SK-MEL-5 (cell line): ENCODE measurements around the gene DNMT1. TPM values are rescaled to one million over a fixed set of nuclear protein-coding genes. Genes with fewer than 3 reads are reported as not detected.
"Not testable (repeated sequence)": the region's sequence is repeated elsewhere in the genome, so short reads cannot be mapped to it uniquely, and the experiment has no call there.

Source experiments
- DNase-seq: peaks from one replicate; pipeline ENCODE4 v3.0.0-alpha.2; 2016; ENCODE audit warnings: low read depth, low spot score
- in situ Hi-C: cut with HindIII; loops from 2 replicates; pipeline ENCODE4 v1.10.0; 2016; ENCODE audit warnings: low sequenced_read_pairs, high pct_unique_total_duplicates, low pct_unique_long_range_greater_than_20kb
- total RNA-seq: library from RNA; depleted of rRNA; stranded (reverse); fragments of >200 nt; shearing (Covaris generic); gene quantifications from 2 replicates; pipeline ENCODE4 v1.2.3, GENCODE V29; 2014

Gene DNMT1
- total RNA-seq, 1 experiment from 2014 or later, result 34.1 TPM

DNA sequence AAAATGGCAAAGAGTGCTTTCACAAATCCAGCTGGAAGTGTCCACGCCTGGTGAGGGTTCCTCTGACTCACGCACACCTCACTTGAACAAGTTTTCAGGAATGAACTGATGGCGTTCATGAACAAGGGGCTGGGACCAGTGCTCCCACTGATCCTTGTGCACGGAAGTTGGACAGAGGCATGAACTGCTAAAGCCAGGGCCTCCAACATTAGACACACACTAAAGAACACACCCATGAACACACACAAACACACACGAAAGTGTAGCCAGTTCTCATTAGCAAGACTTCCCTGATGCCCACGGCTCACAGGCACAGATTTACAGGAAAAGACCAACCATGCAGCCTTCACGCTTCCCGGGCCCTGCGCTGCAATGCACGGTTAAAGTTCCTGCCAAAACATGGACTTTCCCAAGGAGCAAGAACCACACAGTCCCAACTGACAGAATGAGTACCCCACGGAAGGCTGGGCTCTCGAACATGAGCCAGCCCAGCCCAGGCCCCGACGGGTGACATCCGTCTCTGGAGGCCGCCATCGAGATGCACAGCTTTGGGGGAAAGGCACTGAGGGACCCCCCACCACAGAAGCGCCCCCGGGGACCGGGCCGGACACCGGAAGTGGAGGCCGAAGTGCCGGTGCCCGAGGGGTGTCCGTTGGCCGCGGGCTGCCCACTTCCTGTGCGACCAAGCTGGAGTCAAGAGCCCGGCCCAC, 808 bp downstream of the DNMT1 start:
- DNase-seq, result peak; percentile 2
- in situ Hi-C loops, result no loop called here

DNA sequence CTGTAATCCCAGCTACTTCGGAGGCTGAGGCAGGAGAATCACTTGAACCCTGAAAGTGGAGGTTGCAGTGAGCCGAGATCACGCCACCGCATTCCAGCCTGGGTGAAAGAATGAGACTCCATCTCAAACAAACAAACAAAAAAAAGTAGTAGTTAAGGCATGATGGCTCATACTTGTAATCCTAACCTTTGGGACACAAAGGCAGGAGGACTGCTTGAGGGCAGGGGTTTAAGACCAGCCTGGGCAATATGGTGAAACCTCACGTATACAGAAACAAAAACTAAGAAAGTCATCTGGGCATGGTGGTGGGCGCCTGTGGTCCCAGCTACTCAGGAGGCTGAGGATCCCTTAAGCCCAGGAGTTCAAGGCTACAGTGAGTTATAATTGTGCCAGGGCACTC, 1.8 kb downstream of the DNMT1 start:
- in situ Hi-C loops, result no loop called here

DNA sequence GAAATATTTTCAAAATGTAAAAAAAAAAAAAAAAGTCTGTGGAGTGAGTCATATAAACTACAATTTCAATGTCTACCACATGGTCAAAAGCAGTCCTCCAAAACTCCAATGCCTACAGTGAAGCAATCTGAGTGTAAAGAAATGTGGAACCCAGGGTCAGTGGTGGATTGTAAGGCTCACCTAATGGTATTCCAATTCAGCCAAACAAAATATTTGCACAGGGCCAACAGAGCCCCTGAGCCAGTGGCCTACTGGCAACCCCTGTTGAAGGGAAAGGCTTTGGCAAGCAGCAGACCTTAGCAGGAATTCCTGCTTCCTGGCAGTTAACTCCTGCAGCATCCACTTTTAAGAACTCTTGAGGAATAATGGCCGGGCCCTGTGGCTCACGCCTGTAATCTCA, 3.4 kb downstream of the DNMT1 start:
- DNase-seq, result no peak
- in situ Hi-C loops, result no loop called here

More for the DNA sequence above, 1.8 kb downstream of the DNMT1 start:
- DNase-seq, result no peak

DNA sequence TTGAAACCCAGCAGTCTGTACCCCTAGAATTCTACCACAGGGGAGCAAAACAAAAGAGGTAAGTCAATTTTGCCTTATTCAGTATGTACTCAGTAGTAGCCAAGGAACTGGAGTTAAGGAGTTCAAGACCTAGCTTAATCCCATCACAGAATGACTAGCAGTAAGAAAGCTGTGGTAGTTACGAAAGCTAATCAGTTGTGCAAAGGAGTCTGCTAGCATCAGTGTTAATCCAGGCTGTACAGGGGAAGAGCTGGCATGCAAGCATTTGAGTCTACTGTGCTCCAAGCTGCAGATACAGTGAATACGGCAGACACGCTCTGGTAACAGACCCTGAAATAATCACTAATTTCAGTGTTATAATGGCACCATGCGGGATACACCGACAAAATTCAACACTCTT, 4.7 kb downstream of the DNMT1 start:
- in situ Hi-C loops, result no loop called here
- DNase-seq, result no peak

DNA sequence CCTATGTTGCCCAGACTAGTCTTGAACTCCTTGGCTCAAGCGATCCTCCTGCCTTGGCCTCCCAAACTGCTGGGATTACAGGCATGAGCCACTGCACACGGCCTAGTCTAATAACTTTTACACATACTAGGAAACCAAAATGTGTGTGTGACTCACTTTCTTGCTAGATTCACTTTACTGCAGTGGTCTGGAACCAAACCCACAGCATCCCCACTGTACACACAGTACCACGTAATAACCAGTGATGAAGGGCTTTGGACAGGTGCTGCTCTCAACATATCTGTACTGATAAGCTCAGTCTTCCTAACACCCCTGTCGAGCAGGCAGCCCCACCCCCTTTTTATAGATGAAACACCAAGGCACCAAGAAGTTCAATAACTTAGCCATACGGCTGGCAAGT, 5.1 kb downstream of the DNMT1 start:
- no peak for DNase-seq
- in situ Hi-C loops, result no loop called here

DNA sequence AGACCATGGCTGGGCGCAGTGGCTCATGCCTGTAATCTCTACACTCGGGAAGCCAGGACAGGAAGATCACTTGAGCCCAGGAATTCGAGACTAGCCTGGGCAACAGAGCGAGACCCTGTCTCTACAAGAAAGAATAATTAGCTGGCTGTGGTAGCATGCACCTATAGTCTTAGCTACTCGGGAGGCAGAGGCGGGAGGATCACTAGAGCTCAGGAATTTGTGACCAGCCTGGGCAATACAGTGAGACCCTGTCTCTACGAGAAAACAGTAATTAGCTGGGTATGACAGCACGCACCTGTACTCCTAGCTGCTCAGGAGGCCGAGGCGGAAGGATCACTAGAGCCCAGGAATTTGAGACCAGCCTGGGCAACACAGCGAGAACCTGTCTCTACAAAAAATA, 7.4 kb downstream of the DNMT1 start:
- DNase-seq, result no peak
- in situ Hi-C loops, result no loop called here

DNA sequence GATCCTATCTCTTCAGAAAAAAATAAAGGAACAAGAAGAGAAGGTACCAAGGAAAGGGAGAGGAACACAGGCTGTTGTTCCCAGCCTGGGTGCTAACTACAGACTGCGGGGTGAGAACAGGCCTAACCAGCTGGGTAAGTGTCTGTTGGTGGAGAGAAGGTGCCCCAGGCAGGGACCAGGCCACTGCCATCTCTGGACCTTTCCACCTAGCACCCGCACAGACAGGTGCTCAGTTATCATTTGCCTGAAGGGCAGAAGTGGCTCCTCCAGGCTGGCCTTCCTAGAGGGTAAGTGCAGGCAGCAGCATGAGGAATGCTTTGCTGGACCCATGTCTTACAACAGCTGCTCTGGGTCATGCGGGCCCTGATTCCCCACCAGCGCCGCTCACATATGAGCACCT, 10.1 kb downstream of the DNMT1 start:
- DNase-seq, result no peak
- in situ Hi-C loops, result no loop called here

DNA sequence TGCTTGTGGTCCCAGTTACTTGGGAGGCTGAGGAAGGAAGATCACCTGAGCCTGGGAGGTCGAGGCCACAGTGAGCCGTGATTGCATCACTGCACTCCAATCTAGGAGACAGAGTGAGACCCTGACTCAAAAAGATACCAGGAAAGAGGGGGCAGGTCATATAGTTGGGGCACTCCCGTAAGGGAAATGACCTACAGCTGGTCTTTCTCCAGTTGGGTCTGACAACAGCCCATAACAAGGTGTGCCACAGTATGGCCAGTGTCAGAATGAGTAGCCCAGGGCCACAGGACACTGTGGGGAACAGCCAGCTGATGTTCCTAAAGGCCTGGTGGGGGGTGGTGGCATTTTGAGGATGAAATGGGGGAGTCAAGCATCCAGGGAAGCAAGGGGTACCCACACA, 10.8 kb downstream of the DNMT1 start:
- in situ Hi-C loops, result no loop called here
- no peak for DNase-seq

DNA sequence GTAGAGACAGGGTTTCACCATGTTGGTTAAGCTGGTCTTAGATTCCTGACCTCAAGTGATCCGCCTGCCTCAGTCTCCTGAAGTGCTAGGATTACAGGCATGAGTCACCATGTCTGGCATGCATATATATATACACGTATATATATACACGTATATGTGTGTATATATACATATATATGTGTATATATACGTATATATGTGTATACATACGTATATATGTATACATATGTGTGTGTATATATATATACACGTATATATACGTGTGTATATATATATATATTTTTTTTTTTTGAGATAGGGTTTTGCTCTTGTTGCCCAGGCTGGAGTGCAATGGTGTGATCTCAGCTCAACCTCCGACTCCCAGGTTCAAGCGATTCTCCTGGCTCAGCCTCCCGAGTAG, 11.9 kb downstream of the DNMT1 start:
- no peak for DNase-seq
- in situ Hi-C loops, result no loop called here

DNA sequence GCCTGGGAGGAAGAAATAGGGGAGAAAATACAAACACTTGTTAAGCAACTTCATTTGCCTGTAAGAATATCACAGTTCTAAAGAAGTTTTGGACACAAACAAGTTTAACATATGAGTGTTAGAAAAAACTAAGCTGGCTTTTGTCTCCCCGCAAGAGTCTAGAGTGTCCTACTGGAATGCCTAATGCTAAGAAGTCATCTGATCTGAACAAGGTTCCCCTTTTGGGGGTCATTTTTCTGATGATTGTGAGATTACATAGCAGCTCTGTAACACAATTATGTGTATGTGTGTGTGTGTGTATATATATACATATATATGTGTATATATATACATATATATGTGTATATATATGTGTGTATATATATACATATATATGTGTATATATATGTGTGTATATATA, 12.7 kb downstream of the DNMT1 start:
- in situ Hi-C loops, result no loop called here
- DNase-seq, result no peak

DNA sequence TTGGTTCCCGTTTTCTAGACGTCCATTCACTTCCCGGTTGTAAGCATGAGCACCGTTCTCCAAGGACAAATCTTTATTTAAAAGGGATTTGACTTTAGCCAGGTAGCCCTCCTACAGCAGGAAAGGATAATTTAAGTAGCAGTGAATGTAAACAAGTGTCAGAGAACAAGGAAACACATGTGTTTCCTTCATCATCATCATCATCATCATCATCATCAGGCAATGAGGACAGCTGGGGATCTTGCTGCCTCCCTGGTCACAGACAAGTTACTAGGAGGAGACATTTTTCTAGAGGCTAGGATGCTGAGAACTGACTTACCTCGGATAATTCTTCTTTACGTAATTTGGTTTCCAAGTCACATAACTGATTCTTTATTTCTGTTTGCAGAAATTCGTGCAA, 14.3 kb downstream of the DNMT1 start:
- DNase-seq, result no peak
- in situ Hi-C loops, result no loop called here

DNA sequence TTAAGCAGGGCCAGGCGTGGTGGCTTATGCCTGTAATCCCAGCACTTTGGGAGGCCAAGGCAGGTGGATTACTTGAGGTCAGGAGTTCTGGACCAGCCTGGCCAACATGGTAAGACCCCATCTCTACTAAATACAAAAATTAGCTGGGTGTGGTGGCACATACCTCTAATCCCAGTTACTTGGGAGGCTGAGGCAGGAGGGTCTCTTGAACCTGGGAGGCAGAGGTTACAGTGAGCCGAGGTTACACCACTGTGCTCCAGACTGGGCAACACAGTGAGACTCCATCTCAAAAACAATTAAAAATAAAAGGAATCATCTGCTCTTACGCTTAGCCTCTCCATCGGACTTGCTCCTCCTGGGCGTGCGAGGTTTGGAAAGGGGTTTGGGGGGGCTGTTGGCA, 14.7 kb downstream of the DNMT1 start:
- DNase-seq, in situ Hi-C loops: not testable (repeated sequence)

DNA sequence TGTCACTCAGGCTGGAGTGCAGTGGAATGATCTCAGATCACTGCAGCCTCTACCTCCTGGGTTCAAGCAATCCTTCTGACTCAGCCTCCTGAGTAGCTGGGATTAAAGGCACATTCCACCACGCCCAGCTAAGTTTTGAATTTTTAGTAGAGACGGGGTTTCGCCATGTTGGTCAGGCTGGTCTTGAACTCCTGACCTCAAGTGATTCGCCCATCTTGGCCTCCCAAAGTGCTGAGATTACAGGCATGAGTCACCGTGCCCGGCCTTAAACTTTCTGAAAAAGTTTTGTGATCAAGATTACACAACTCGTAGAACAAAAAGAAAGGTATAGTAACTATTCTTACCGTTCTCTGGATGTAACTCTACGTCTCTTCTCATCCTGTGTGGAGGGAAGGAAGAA, 21.2 kb downstream of the DNMT1 start:
- in situ Hi-C loops, result no loop called here
- DNase-seq, result no peak

DNA sequence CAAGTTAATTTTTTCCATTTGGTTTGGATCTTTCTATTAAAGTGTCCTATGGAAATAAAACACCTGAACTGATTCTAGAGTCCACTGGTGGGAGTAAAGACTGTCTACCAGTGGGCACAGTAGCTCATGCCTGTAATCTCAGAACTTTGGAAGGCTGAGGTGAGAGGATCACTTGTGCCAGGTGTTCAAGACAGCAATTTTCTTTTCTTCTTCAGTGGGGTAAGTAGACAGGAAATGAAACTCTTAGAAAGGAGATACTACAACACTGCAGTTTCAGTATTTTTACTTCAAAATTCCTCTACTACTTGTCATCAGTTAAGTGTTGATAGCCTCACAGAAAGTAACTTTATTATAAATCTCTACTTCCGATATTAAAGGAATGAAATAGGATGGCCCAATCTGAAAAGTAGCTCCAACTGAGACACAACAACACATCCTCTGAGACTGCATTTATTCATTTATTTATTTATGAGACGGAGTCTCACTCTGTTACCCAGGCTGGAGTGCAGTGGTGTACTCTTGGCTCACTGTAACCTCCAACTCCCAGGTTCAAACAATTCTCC, 26.3 kb downstream of the DNMT1 start:
- no peak for DNase-seq
- in situ Hi-C loops, result no loop called here

DNA sequence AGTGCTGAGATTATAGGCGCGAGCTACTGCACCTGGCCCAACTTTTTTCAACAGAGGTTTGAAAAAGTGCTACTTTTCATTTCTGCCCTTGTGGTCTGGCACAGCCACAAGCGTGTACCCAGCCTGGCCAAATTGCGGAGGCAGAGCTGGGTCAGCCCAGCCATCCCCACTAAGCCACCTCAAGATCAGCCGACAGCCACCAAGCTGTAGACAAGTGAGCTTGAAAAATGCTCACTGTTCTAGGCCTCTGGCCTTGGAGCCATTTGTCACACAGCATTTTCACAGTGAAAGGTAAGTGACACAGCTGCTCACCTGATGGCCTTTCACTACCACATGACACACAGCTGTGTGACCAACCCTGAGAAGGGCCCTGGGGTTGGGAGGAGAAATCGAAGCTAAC, 27.3 kb downstream of the DNMT1 start:
- no peak for DNase-seq
- in situ Hi-C loops, result no loop called here

DNA sequence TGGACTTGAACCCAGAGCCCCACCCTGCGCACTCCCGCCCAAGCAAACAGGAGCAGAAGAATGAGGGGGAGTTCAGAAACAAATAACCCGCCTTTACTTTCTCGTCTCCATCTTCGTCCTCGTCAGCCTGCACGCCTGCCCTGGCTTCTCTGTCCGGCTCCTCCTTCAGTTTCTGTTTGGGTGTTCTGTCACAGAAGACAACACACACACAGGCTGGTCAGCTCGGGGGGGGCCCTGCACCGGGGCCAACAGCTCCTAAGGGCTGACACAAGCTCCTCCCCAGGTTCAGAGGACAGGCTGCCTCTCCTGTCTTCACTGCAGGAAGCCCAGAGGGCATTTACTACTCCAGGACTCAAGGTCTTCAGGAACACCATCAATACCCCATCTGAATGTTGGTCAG, 28.3 kb downstream of the DNMT1 start:
- not testable (repeated sequence) for DNase-seq

DNA sequence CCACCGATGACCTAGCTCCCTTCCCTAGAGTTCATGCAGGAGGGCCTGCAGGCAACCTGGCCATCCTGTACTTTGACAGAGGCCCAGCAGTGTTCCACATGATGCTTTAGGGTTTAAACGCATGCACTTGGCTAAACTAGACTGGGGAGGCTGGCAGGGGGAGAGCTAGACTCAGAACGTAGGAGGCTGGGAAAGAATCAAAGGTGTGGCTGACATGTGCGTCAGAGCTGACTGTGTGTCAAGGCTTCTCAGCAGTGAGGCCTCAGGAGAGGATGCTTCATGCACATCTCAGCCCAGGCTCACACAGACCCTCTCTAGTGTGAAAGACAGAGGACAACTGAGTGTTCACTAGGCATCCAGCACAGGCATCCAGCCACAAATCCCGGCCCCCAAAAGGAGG, 28.7 kb downstream of the DNMT1 start:
- no peak for DNase-seq
- in situ Hi-C loops, result no loop called here

More for the DNA sequence above, 28.3 kb downstream of the DNMT1 start:
- in situ Hi-C loops, result not testable (repeated sequence)

DNA sequence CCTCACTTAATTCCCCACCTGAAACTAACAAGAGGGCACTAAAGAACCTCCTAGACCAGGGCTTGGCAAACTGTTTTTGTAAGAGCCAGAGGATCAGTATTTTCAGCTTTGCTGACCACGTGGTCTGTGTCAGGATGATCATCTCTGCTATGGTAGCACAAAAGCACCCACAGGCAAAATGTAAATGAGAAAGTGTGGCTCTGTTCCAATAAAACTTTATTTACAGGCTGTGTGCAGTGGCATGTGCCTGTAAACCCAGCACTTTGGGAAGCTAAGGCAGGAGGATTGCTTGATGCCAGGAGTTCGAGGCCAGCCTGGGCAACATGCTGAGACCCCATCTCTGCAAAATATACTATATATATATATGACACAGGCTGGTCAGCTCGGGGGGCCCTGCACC, 31.2 kb downstream of the DNMT1 start:
- in situ Hi-C loops, result no loop called here

DNA sequence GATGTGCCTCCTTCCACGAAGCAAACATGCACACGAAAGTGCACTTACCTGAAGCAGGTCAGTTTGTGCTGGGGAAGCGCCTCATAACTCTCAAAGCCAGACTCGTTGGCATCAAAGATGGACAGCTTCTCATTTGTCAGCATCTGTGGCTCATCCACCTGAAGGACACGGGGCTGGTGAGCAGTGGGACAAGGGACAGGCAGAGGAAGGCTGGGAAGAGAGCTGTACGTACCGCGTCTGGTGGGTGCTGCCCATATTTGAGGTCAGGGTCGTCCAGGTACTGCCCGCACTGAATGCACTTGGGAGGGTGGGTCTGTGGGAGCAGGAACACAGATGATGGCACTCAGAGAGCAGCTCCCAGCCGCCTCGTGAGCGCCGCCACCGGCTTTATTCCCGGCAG, 35.1 kb downstream of the DNMT1 start:
- DNase-seq, result no peak
- in situ Hi-C loops, result no loop called here

More for the DNA sequence above, 31.2 kb downstream of the DNMT1 start:
- DNase-seq, result no peak

DNA sequence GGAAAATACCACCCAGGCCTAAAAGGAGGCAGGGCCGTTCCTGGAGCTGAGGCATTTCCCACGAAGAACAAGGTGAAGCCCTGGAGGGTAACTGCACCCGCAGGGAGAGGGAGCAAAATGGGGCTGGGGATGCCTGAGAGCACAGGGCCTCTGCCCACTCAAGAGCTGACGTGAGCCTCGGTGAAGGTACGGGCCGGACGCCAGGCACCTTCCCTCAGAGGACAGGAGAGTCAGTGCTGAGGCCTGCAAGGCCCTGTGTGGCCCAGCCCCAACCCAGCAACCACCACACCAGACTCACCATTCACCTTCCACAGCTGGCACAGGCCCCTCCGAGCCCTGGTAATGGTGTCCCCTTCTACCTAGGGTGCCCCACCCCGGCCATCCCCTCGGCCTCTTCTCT, 36.3 kb downstream of the DNMT1 start:
- in situ Hi-C loops, result no loop called here
- no peak for DNase-seq
